Astrocyte (in vitro differentiated cells and primary cell): ENCODE measurements around the gene GLB1L3.

ENCODE experiments used
- EZH2 ChIP-seq: IDR thresholded peaks from 2 replicates; pipeline ENCODE4 v1.6.1; 2012; ENCODE audit warnings: mild to moderate bottlenecking, low read length, inconsistent platforms; ENCODE audit not compliant: insufficient read depth
- TF ChIP-seq, protein P1 (sequence below): IDR thresholded peaks from 2 replicates; pipeline ENCODE4 v1.5.1; 2011; ENCODE audit warnings: low read depth, mild to moderate bottlenecking, inconsistent platforms, low read length, moderate library complexity; ENCODE audit not compliant: insufficient read depth

DNA sequence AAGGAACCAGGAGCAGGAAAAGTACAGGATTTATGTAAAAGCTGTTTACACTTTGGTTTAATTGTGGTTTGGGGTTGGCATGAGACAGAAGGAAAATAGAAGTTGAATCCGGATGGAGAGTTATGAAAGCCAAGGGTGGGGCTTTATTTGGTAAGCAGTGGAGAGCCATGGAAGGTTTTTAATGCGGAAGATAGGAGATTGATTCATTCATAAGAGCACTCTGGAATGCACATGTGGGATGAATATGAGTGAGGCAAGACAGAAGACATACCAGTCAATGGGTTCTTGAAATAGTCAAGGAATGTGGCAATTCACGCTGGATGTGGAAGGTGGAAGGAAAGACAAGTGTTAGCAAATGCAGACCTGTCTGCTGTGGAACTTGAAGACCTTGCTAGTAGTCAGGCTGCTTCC, 9.3 kb upstream of the GLB1L3 start:
- TF ChIP-seq, protein P1, sequence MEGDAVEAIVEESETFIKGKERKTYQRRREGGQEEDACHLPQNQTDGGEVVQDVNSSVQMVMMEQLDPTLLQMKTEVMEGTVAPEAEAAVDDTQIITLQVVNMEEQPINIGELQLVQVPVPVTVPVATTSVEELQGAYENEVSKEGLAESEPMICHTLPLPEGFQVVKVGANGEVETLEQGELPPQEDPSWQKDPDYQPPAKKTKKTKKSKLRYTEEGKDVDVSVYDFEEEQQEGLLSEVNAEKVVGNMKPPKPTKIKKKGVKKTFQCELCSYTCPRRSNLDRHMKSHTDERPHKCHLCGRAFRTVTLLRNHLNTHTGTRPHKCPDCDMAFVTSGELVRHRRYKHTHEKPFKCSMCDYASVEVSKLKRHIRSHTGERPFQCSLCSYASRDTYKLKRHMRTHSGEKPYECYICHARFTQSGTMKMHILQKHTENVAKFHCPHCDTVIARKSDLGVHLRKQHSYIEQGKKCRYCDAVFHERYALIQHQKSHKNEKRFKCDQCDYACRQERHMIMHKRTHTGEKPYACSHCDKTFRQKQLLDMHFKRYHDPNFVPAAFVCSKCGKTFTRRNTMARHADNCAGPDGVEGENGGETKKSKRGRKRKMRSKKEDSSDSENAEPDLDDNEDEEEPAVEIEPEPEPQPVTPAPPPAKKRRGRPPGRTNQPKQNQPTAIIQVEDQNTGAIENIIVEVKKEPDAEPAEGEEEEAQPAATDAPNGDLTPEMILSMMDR = no peak
- no peak for TF ChIP-seq EZH2
